Neural cell (in vitro differentiated cells): ENCODE measurements around the gene VARS1. TPM values are rescaled to one million over a fixed set of nuclear protein-coding genes. Genes with fewer than 3 reads are reported as not detected.
"Not testable (repeated sequence)": the region's sequence is repeated elsewhere in the genome, so short reads cannot be mapped to it uniquely, and the experiment has no call there.

Experiments
- H2AFZ ChIP-seq: fragments of 200-600, 300-800 bp; sonication (generic), shearing (Covaris generic); 2 replicates; pipeline ENCODE4 v1.6.0; 2014; ENCODE audit warnings: low read depth, mild to moderate bottlenecking, antibody characterized with exemption, low read length, moderate library complexity
- H3F3A ChIP-seq: fragments of 200-600 bp; shearing (Covaris generic); 2 replicates; pipeline ENCODE4 v1.6.1; 2016; ENCODE audit warnings: mild to moderate bottlenecking, moderate library complexity, mixed read lengths, antibody characterized with exemption, low read length; ENCODE audit not compliant: insufficient read depth, poor library complexity, severe bottlenecking
- H3K27ac ChIP-seq: fragments of 200-600, 300-800 bp; sonication (generic), shearing (Covaris generic); 2 replicates; pipeline ENCODE4 v1.5.1; 2014; ENCODE audit warnings: mild to moderate bottlenecking, low read length, moderate library complexity
- H3K27me3 ChIP-seq: fragments of 300-800, 200-600 bp; sonication (generic), shearing (Covaris generic); 2 replicates; pipeline ENCODE4 v1.6.0; 2014; ENCODE audit warnings: mild to moderate bottlenecking, low read depth, low read length, moderate library complexity; ENCODE audit not compliant: insufficient read depth
- H3K36me3 ChIP-seq: fragments of 300-800, 200-600 bp; sonication (generic), shearing (Covaris generic); 2 replicates; pipeline ENCODE4 v1.5.1; 2014; ENCODE audit warnings: mild to moderate bottlenecking, antibody characterized with exemption, low read length, moderate library complexity; ENCODE audit not compliant: insufficient read depth
- H3K4me2 ChIP-seq: fragments of 300-800, 200-600 bp; sonication (generic), shearing (Covaris generic); 2 replicates; pipeline ENCODE4 v1.6.0; 2014; ENCODE audit warnings: mild to moderate bottlenecking, low read length
- H3K4me3 ChIP-seq: fragments of 300-800, 200-600 bp; sonication (generic), shearing (Covaris generic); 2 replicates; pipeline ENCODE4 v1.5.1; 2014; ENCODE audit warnings: mild to moderate bottlenecking, low read length, moderate library complexity
- H3K79me2 ChIP-seq: fragments of 200-600 bp; shearing (Covaris generic); replicated peaks from 2 replicates; pipeline ENCODE4 v1.6.0; 2014; ENCODE audit warnings: mild to moderate bottlenecking, low read length, moderate library complexity; ENCODE audit not compliant: insufficient read depth
- H3K9ac ChIP-seq: fragments of 300-800, 200-600 bp; sonication (generic), shearing (Covaris generic); 2 replicates; pipeline ENCODE4 v1.6.1; 2016; ENCODE audit warnings: mild to moderate bottlenecking, low read length, mixed read lengths
- H3K9me2 ChIP-seq: fragments of 200-600 bp; shearing (Covaris generic); 2 replicates; pipeline ENCODE4 v1.6.1; 2016; ENCODE audit warnings: mild to moderate bottlenecking, low read length, mixed read lengths; ENCODE audit not compliant: insufficient read depth
- H3K9me3 ChIP-seq: fragments of 200-600, 300-800 bp; sonication (generic), shearing (Covaris generic); 2 replicates; pipeline ENCODE4 v1.6.1; 2016; ENCODE audit warnings: mild to moderate bottlenecking, mixed run types, low read length, moderate library complexity, mixed read lengths
- H4K20me1 ChIP-seq: fragments of 200-600 bp; shearing (Covaris generic); 2 replicates; pipeline ENCODE4 v1.6.1; 2016; ENCODE audit warnings: mild to moderate bottlenecking, mixed run types; ENCODE audit not compliant: insufficient read depth
- EP300 ChIP-seq: fragments of 450-650 bp; conservative IDR thresholded peaks from 2 replicates; pipeline ENCODE4 v1.6.1; 2014; ENCODE audit warnings: antibody characterized with exemption, mild to moderate bottlenecking, moderate library complexity; ENCODE audit not compliant: poor library complexity, severe bottlenecking
- EZH2 ChIP-seq: fragments of 200-600, 300-800 bp; shearing (Covaris generic), sonication (generic); IDR thresholded peaks from 2 replicates; pipeline ENCODE4 v1.6.1; 2014; ENCODE audit warnings: antibody characterized with exemption, low read length, borderline replicate concordance, mild to moderate bottlenecking; ENCODE audit not compliant: insufficient read depth, poor library complexity, severe bottlenecking
- MXI1 ChIP-seq: fragments of 450-650 bp; conservative IDR thresholded peaks from 2 replicates; pipeline ENCODE4 v1.6.1; 2014; ENCODE audit warnings: antibody characterized with exemption, mild to moderate bottlenecking; ENCODE audit not compliant: poor library complexity, severe bottlenecking
- POLR2AphosphoS5 ChIP-seq: IDR thresholded peaks from 2 replicates; pipeline ENCODE4 v1.6.1; 2012
- RAD21 ChIP-seq: fragments of 450-650 bp; conservative IDR thresholded peaks from 2 replicates; pipeline ENCODE4 v1.6.1; 2014; ENCODE audit warnings: antibody characterized with exemption, mild to moderate bottlenecking, moderate library complexity
- REST ChIP-seq: IDR thresholded peaks from 2 replicates; pipeline ENCODE4 v1.6.1; 2012; ENCODE audit warnings: borderline replicate concordance
- SMC3 ChIP-seq: fragments of 450-650 bp; conservative IDR thresholded peaks from 2 replicates; pipeline ENCODE4 v1.6.1; 2014; ENCODE audit warnings: antibody characterized with exemption, mild to moderate bottlenecking, moderate library complexity; ENCODE audit not compliant: poor library complexity
- TAF1 ChIP-seq: IDR thresholded peaks from 2 replicates; pipeline ENCODE4 v1.6.1; 2012; ENCODE audit warnings: low read depth
- polyA plus RNA-seq: library from polyadenylated mRNA; depleted of rRNA; stranded (reverse); fragments of >200 nt; gene quantifications from 2 replicates; pipeline ENCODE4 v1.2.3, GENCODE V29; 2014
- TF ChIP-seq, protein P1 (sequence below): fragments of 450-650 bp; IDR thresholded peaks from 2 replicates; pipeline ENCODE4 v1.5.1; 2014; ENCODE audit warnings: antibody characterized with exemption, mild to moderate bottlenecking, moderate library complexity; ENCODE audit not compliant: poor library complexity, severe bottlenecking

VARS1 gene
- polyA plus RNA-seq, 1 donor from 2014 or later = 40.9 TPM

DNA sequence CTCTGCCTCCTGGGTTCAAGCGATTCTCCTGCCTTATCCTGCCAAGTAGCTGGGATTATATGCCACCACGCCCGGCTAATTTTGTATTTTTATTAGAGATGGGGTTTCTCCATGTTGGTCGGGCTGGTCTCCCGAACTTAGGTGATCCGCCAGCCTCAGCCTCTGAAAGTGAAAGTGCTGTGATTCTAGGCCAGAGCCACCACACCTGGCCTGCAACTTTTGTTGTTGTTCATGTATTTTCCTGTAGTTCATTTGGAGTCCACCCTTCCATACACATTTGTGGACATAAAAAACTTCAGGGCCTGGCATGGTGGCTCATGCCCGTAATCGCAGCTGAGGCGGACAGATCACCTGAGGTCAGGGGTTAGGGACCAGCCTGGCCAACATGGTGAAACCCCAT, 46.5 kb upstream of the VARS1 start:
- no peak overlapping the region for H3K27ac ChIP-seq
- no peaks in the 10 kb centered on the region for H3K9me3 ChIP-seq
- H3K9me2 ChIP-seq = no peaks in the 10 kb centered on the region
- no peak overlapping the region for H2AFZ ChIP-seq
- no peak for TF ChIP-seq POLR2AphosphoS5
- H3F3A ChIP-seq = no peaks in the 10 kb centered on the region
- H3K4me2 ChIP-seq = no peak overlapping the region
- no peak overlapping the region for H3K9ac ChIP-seq
- no peaks in the 10 kb centered on the region for H4K20me1 ChIP-seq
- H3K79me2 ChIP-seq = peaks cover 6% of the 10 kb centered on the region
- peaks cover 4% of the 10 kb centered on the region for H3K36me3 ChIP-seq
- H3K27me3 ChIP-seq = no peaks in the 10 kb centered on the region
- no peak overlapping the region for H3K4me3 ChIP-seq

- H4K20me1 ChIP-seq, H2AFZ ChIP-seq, H3F3A ChIP-seq, H3K4me2 ChIP-seq, H3K9me3 ChIP-seq, H3K27me3 ChIP-seq, H3K9ac ChIP-seq, H3K36me3 ChIP-seq, H3K27ac ChIP-seq, H3K9me2 ChIP-seq, H3K4me3 ChIP-seq: not testable (repeated sequence)
- peaks cover 29% of the 10 kb centered on the region for H3K79me2 ChIP-seq
Measured at GRCh38 chr6:31839779-31840126, 44.2 kb upstream of the VARS1 start.

DNA sequence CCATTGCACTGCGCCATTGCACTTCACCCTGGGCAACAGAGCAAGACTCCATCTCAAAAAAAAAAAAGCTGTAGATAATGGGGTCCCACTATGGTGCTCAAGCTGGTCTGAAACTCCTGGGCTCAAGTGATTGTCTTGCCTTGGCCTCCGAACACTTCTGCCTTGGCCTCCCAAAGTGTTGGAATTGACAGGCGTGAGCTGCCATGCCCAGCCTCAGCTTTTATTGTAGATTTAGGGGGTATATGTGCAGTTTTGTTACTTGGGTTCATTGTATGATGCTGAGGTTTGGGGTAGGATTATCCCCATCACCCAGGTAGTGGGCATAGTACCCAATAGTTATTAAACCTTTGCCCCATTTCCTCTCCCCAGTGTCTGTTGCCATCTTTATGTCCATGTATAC, 43.4 kb upstream of the VARS1 start:
- Histone ChIP-seq H3K9ac (no peak overlapping the region), H3K4me2 (no peak overlapping the region), H3K9me3 (no peaks in the 10 kb centered on the region), H3K27me3 (no peaks in the 10 kb centered on the region), H2AFZ (no peak overlapping the region), H3K9me2 (no peaks in the 10 kb centered on the region), H3F3A (no peaks in the 10 kb centered on the region), H3K4me3 (peak overlapping the region; percentile 98), H3K36me3 (peaks cover 4% of the 10 kb centered on the region), H3K27ac (no peak overlapping the region), H3K79me2 (peaks cover 29% of the 10 kb centered on the region), H4K20me1 (no peaks in the 10 kb centered on the region)
- no peak for TF ChIP-seq POLR2AphosphoS5
- no peak for TF ChIP-seq SMC3
- TF ChIP-seq TAF1 = no peak
- no peak for TF ChIP-seq EP300
- TF ChIP-seq RAD21 = no peak
- TF ChIP-seq EZH2 = no peak
- TF ChIP-seq, protein P1, sequence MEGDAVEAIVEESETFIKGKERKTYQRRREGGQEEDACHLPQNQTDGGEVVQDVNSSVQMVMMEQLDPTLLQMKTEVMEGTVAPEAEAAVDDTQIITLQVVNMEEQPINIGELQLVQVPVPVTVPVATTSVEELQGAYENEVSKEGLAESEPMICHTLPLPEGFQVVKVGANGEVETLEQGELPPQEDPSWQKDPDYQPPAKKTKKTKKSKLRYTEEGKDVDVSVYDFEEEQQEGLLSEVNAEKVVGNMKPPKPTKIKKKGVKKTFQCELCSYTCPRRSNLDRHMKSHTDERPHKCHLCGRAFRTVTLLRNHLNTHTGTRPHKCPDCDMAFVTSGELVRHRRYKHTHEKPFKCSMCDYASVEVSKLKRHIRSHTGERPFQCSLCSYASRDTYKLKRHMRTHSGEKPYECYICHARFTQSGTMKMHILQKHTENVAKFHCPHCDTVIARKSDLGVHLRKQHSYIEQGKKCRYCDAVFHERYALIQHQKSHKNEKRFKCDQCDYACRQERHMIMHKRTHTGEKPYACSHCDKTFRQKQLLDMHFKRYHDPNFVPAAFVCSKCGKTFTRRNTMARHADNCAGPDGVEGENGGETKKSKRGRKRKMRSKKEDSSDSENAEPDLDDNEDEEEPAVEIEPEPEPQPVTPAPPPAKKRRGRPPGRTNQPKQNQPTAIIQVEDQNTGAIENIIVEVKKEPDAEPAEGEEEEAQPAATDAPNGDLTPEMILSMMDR = no peak
- no peak for TF ChIP-seq REST
- TF ChIP-seq MXI1 = no peak

- Histone ChIP-seq H3K4me3 (peak overlapping the region; percentile 98), H3K79me2 (peaks cover 29% of the 10 kb centered on the region)
- not testable (repeated sequence) for H2AFZ ChIP-seq, H3K9me2 ChIP-seq, H3K36me3 ChIP-seq, H3K9ac ChIP-seq, H3K27ac ChIP-seq, H3F3A ChIP-seq, H3K4me2 ChIP-seq, H3K27me3 ChIP-seq, H4K20me1 ChIP-seq, H3K9me3 ChIP-seq
Measured at GRCh38 chr6:31838114-31838553, 42.6 kb upstream of the VARS1 start.
